Esophagus mucosa (tissue), 1 donor: ENCODE results near the gene FBXL13. TPM values are rescaled to one million over a fixed set of nuclear protein-coding genes. Genes with fewer than 3 reads are reported as not detected.
"Not testable (repeated sequence)": the region's sequence is repeated elsewhere in the genome, so short reads cannot be mapped to it uniquely, and the experiment has no call there.

Source experiments
- ATAC-seq: fragments of 200-7000 bp; cut with Tn5 transposase; one replicate; pipeline ENCODE4 v1.9.1; 2020
- total RNA-seq: library from RNA; stranded (reverse); gene quantifications from one replicate; pipeline ENCODE4 v1.2.4, GENCODE V29; 2023
- donor health status: DM: yes; HTN: yes; CAD: no.

The FBXL13 gene
- total RNA-seq, 1 donor from 2014 or later, result 0.36 TPM

GRCh38 chr7:102933763-102934162 is 140.8 kb downstream of the FBXL13 start:
- peak; percentile 95 for ATAC-seq

- ATAC-seq, result no peak
Observed at GRCh38 chr7:102931757-102932156, 142.8 kb downstream of the FBXL13 start.

- no peak for ATAC-seq
Observed at GRCh38 chr7:102927312-102927933, 147.2 kb downstream of the FBXL13 start.

- no peak for ATAC-seq
Observed at GRCh38 chr7:102926783-102927140, 147.8 kb downstream of the FBXL13 start.

GRCh38 chr7:102925976-102926782 is 148.4 kb downstream of the FBXL13 start:
- ATAC-seq, result no peak

GRCh38 chr7:102918845-102919244 is 155.8 kb downstream of the FBXL13 start:
- no peak for ATAC-seq

- no peak for ATAC-seq
Observed at GRCh38 chr7:102917436-102918353, 156.9 kb downstream of the FBXL13 start.

GRCh38 chr7:102916881-102917280 is 157.7 kb downstream of the FBXL13 start:
- no peak for ATAC-seq

- ATAC-seq, result no peak
Observed at GRCh38 chr7:102916426-102916825, 158.2 kb downstream of the FBXL13 start.

- ATAC-seq, result no peak
Observed at GRCh38 chr7:102914585-102914984, 160.0 kb downstream of the FBXL13 start.

GRCh38 chr7:102913826-102914225 is 160.8 kb downstream of the FBXL13 start:
- no peak for ATAC-seq

- ATAC-seq, result no peak
Observed at GRCh38 chr7:102912742-102913141, 161.9 kb downstream of the FBXL13 start, which contains the start of gene LRRC17. TSS of gene LRRC17 (plus strand) at chr7:102913000. CDS start at chr7:102933914, 20,914 bp downstream.

- no peak for ATAC-seq
Observed at GRCh38 chr7:102908676-102909075, 165.9 kb downstream of the FBXL13 start.

- not testable (repeated sequence) for ATAC-seq
Observed at GRCh38 chr7:102903576-102903975, 171.0 kb downstream of the FBXL13 start.

- ATAC-seq, result not testable (repeated sequence)
Observed at GRCh38 chr7:102902052-102902451, 172.5 kb downstream of the FBXL13 start.

- ATAC-seq, result no peak
Observed at GRCh38 chr7:102898532-102898859, 176.1 kb downstream of the FBXL13 start.

GRCh38 chr7:102897856-102898531 is 176.6 kb downstream of the FBXL13 start:
- no peak for ATAC-seq

GRCh38 chr7:102897211-102897631 is 177.4 kb downstream of the FBXL13 start:
- no peak for ATAC-seq

GRCh38 chr7:102896585-102896984 is 178.0 kb downstream of the FBXL13 start:
- peak; percentile 28 for ATAC-seq

GRCh38 chr7:102895602-102896001 is 179.0 kb downstream of the FBXL13 start:
- no peak for ATAC-seq

- ATAC-seq, result no peak
Observed at GRCh38 chr7:102892631-102893278, 181.8 kb downstream of the FBXL13 start.

- peak; percentile 81 for ATAC-seq
Observed at GRCh38 chr7:102891693-102892261, 182.8 kb downstream of the FBXL13 start.
